IMR-90 (cell line): ENCODE data around the gene CAMKMT. TPM values are rescaled to one million over a fixed set of nuclear protein-coding genes. Genes with fewer than 3 reads are reported as not detected.

Experiments
- ATAC-seq: fragments of 200-7000 bp; cut with Tn5 transposase; 2 replicates; pipeline ENCODE4 v1.9.1; 2020; ENCODE audit warnings: low read depth, mild to moderate bottlenecking, moderate library complexity
- BruUV-seq: library from RNA; stranded (reverse); fragments of 400-500 nt; replicated peaks from 2 replicates; lab custom pipeline; 2021; lab: Mats Ljungman, UMichigan
- CTCF ChIA-PET: fragments of 300-600 bp; formaldehyde crosslinking; extraction: SDS; loops from one replicate; lab custom pipeline; 2021; ENCODE audit warnings: antibody characterized with exemption; lab: Yijun Ruan, JAX
- POLR2A ChIA-PET: fragments of 300-600 bp; sonication (Branson Sonifier 250); formaldehyde crosslinking; loops from one replicate; lab custom pipeline; 2022; ENCODE audit warnings: antibody characterized with exemption; ENCODE audit not compliant: unreplicated experiment; lab: Charles Lee
- DNase-seq: peaks from one replicate; pipeline ENCODE4 v3.0.0; 2013
- H2AFZ ChIP-seq: replicated peaks from 2 replicates; pipeline ENCODE3; 2013; ENCODE audit warnings: low read length, mild to moderate bottlenecking; ENCODE audit not compliant: poor library complexity
- H2AK5ac ChIP-seq: 2 replicates; pipeline ENCODE4 v1.6.1; 2013; ENCODE audit warnings: low read depth, low read length, inconsistent platforms
- H2AK9ac ChIP-seq: replicated peaks from 2 replicates; pipeline ENCODE3; 2013; ENCODE audit warnings: mild to moderate bottlenecking, low read depth, low read length, moderate library complexity; ENCODE audit not compliant: poor library complexity
- H2BK120ac ChIP-seq: 2 replicates; pipeline ENCODE4 v1.6.1; 2013; ENCODE audit warnings: low read depth, low read length, inconsistent platforms
- H2BK15ac ChIP-seq: 3 replicates; pipeline ENCODE4 v1.6.1; 2013; ENCODE audit warnings: low read depth, low read length, inconsistent platforms
- H2BK20ac ChIP-seq: 2 replicates; pipeline ENCODE4 v1.6.1; 2013; ENCODE audit warnings: low read depth, mild to moderate bottlenecking, inconsistent platforms, low read length, moderate library complexity
- H2BK5ac ChIP-seq: 2 replicates; pipeline ENCODE4 v1.6.1; 2013; ENCODE audit warnings: mild to moderate bottlenecking, low read depth, low read length, inconsistent platforms; ENCODE audit not compliant: poor library complexity, severe bottlenecking
- H3K14ac ChIP-seq: replicated peaks from 2 replicates; pipeline ENCODE4 v1.6.1; 2013; ENCODE audit warnings: low read depth, low read length, inconsistent platforms
- H3K18ac ChIP-seq: 2 replicates; pipeline ENCODE4 v1.6.1; 2013; ENCODE audit warnings: low read depth, low read length, control low read depth
- H3K23ac ChIP-seq: 2 replicates; pipeline ENCODE4 v1.6.1; 2013; ENCODE audit warnings: low read depth, low read length, inconsistent platforms
- H3K27ac ChIP-seq: 2 replicates; pipeline ENCODE4 v1.5.1; 2013; ENCODE audit warnings: mild to moderate bottlenecking, control low read depth, low read length; ENCODE audit not compliant: insufficient read depth
- H3K27me3 ChIP-seq: 2 replicates; pipeline ENCODE4 v1.6.1; 2013; ENCODE audit warnings: low read length; ENCODE audit not compliant: control insufficient read depth, insufficient read depth
- H3K36me3 ChIP-seq: 2 replicates; pipeline ENCODE4 v1.6.1; 2013; ENCODE audit warnings: low read length, mixed read lengths; ENCODE audit not compliant: control insufficient read depth, insufficient read depth
- H3K4ac ChIP-seq: 2 replicates; pipeline ENCODE4 v1.6.1; 2013; ENCODE audit warnings: low read depth, low read length, inconsistent platforms
- H3K4me1 ChIP-seq: 2 replicates; pipeline ENCODE4 v1.6.1; 2013; ENCODE audit warnings: low read length, mixed read lengths; ENCODE audit not compliant: control insufficient read depth, insufficient read depth
- H3K4me2 ChIP-seq: 2 replicates; pipeline ENCODE4 v1.6.1; 2013; ENCODE audit warnings: low read depth, mild to moderate bottlenecking, control low read depth, low read length, moderate library complexity
- H3K4me3 ChIP-seq: 2 replicates; pipeline ENCODE4 v1.5.1; 2013; ENCODE audit warnings: low read depth, mild to moderate bottlenecking, control low read depth, low read length, moderate library complexity; ENCODE audit not compliant: insufficient read depth
- H3K56ac ChIP-seq: 2 replicates; pipeline ENCODE4 v1.6.1; 2013; ENCODE audit warnings: low read length, inconsistent platforms; ENCODE audit not compliant: insufficient read depth; ENCODE audit errors: extremely low read depth
- H3K79me1 ChIP-seq, 2 experiments: 2 replicates each; pipeline ENCODE4 v1.6.1; 2013; ENCODE audit warnings: low read length in 2 of 2, inconsistent platforms in 1 of 2, low read depth in 1 of 2
- H3K9ac ChIP-seq: 2 replicates; pipeline ENCODE4 v1.6.1; 2013; ENCODE audit warnings: low read depth, low read length, control low read depth
- H3K9me1 ChIP-seq: 2 replicates; pipeline ENCODE4 v1.6.1; 2013; ENCODE audit warnings: low read length, inconsistent platforms; ENCODE audit not compliant: insufficient read depth
- H3K9me3 ChIP-seq: 2 replicates; pipeline ENCODE4 v1.6.1; 2013; ENCODE audit warnings: low read length; ENCODE audit not compliant: control insufficient read depth, insufficient read depth
- H4K20me1 ChIP-seq: 2 replicates; pipeline ENCODE4 v1.6.1; 2013; ENCODE audit warnings: low read length, inconsistent platforms; ENCODE audit not compliant: insufficient read depth
- H4K5ac ChIP-seq: 2 replicates; pipeline ENCODE4 v1.6.1; 2013; ENCODE audit warnings: mild to moderate bottlenecking, low read depth, low read length, control low read depth
- H4K8ac ChIP-seq, 2 experiments: 2 replicates each; pipeline ENCODE4 v1.6.1; 2013; ENCODE audit warnings: low read depth in 2 of 2, low read length in 2 of 2, control low read depth in 1 of 2, inconsistent platforms in 1 of 2
- H4K91ac ChIP-seq: 2 replicates; pipeline ENCODE4 v1.6.1; 2013; ENCODE audit warnings: low read depth, low read length, inconsistent platforms; ENCODE audit not compliant: insufficient read depth
- CEBPB ChIP-seq: IDR thresholded peaks from 2 replicates; pipeline ENCODE4 v1.6.1; 2012; ENCODE audit warnings: low read depth, low read length, improper control_type of control experiment
- CHD1 ChIP-seq: IDR thresholded peaks from 2 replicates; pipeline ENCODE4 v1.6.1; 2012; ENCODE audit warnings: low read depth, low read length, improper control_type of control experiment
- CTCF ChIP-seq: conservative IDR thresholded peaks from 2 replicates; pipeline ENCODE4 v1.5.1; 2012; ENCODE audit warnings: mild to moderate bottlenecking, low read depth, low read length, improper control_type of control experiment
- FOS ChIP-seq: fragments of 150-350 bp; IDR thresholded peaks from 2 replicates; pipeline ENCODE4 v1.6.1; 2016; ENCODE audit warnings: low read depth, low read length
- MAFK ChIP-seq: IDR thresholded peaks from 2 replicates; pipeline ENCODE4 v1.6.1; 2012; ENCODE audit warnings: low read depth, low read length, improper control_type of control experiment
- MAZ ChIP-seq: IDR thresholded peaks from 2 replicates; pipeline ENCODE4 v1.6.1; 2012; ENCODE audit warnings: low read depth, mild to moderate bottlenecking, low read length, improper control_type of control experiment, moderate library complexity, borderline replicate concordance
- POLR2A ChIP-seq: IDR thresholded peaks from 2 replicates; pipeline ENCODE4 v1.6.1; 2012; ENCODE audit warnings: mild to moderate bottlenecking, low read depth, low read length
- RAD21 ChIP-seq: IDR thresholded peaks from 2 replicates; pipeline ENCODE4 v1.6.1; 2012; ENCODE audit warnings: low read length, improper control_type of control experiment
- RCOR1 ChIP-seq: IDR thresholded peaks from 2 replicates; pipeline ENCODE4 v1.6.1; 2012; ENCODE audit warnings: mild to moderate bottlenecking, low read length, improper control_type of control experiment; ENCODE audit not compliant: insufficient replicate concordance
- RFX5 ChIP-seq: IDR thresholded peaks from 2 replicates; pipeline ENCODE4 v1.8.0; 2012; ENCODE audit warnings: low read depth, mild to moderate bottlenecking, low read length, moderate library complexity
- SMC3 ChIP-seq: fragments of 150-350 bp; IDR thresholded peaks from 2 replicates; pipeline ENCODE4 v1.6.1; 2016; ENCODE audit warnings: low read depth, mild to moderate bottlenecking, antibody characterized with exemption, low read length, moderate library complexity
- WGBS, 2 experiments: methylation state at CpG; one replicate each; pipeline versions ENCODE4 v1.1.5 to v1.1.7; 2013; ENCODE audit warnings: missing lambda C conversion rate in 2 of 2; ENCODE audit not compliant: insufficient read length in 1 of 2; ENCODE audit errors: extremely low coverage in 2 of 2; 5-methylcytosine and 5-hydroxymethylcytosine counted together
- dilution Hi-C: fragments of 300-500 bp; cut with HindIII; formaldehyde crosslinking; loops from one replicate; pipeline ENCODE4 v1.14.3; 2018; ENCODE audit warnings: low sequenced_read_pairs; ENCODE audit not compliant: unreplicated experiment
- in situ Hi-C: fragments of 300-500 bp; cut with MboI; formaldehyde crosslinking; loops from 3 replicates; pipeline ENCODE4 v1.14.3; 2019; ENCODE audit warnings: low sequenced_read_pairs, inconsistent platforms, mixed read lengths
- intact Hi-C: fragments of 100-400 bp; cut with micrococcal nuclease; formaldehyde crosslinking; loops from 2 replicates; pipeline ENCODE4 v1.10.0; 2022
- polyA plus RNA-seq, 3 experiments: library from polyadenylated mRNA; depleted of rRNA; stranded (reverse); fragments of >200 nt; gene quantifications; 2 replicates each; pipeline ENCODE4 v1.2.3, GENCODE V29; 2012; ENCODE audit warnings: low replicate concordance in 1 of 3
- total RNA-seq: library from RNA; depleted of rRNA; stranded (reverse); fragments of >200 nt; gene quantifications from 2 replicates; pipeline ENCODE4 v1.2.3, GENCODE V29; 2012

Gene CAMKMT
- total and polyA plus RNA-seq, 2 of the 4 experiments (the other 2 are of a cell fraction), result 4.4 to 6.8 TPM

- Histone ChIP-seq H2AK9ac (no peak overlapping the region), H2BK15ac (no peak overlapping the region), H3K18ac (no peak overlapping the region), H3K4me2 (no peak overlapping the region), H3K14ac (no peak overlapping the region), H4K91ac (no peak overlapping the region), H3K9ac (no peak overlapping the region), H3K27me3 (peaks cover 30% of the 10 kb centered on the region), H3K9me1 (no peaks in the 10 kb centered on the region), H3K4me3 (no peak overlapping the region), H3K27ac (no peak overlapping the region), H4K20me1 (no peaks in the 10 kb centered on the region), H2BK20ac (no peak overlapping the region), H4K8ac (no peak overlapping the region), H3K36me3 (no peaks in the 10 kb centered on the region), H2AFZ (no peak overlapping the region), H3K4me1 (no peaks in the 10 kb centered on the region), H3K56ac (no peak overlapping the region), H3K9me3 (0 out of 2 replicates have a peak, but pooled peaks cover 2% of the 10 kb centered on the region), H2BK5ac (no peak overlapping the region), H3K23ac (no peak overlapping the region), H3K79me1 (no peaks in the 10 kb centered on the region), H2AK5ac (no peak overlapping the region), H2BK120ac (no peak overlapping the region), H4K5ac (no peak overlapping the region), H3K4ac (no peak overlapping the region)
- dilution Hi-C loops, result no loop called here
- POLR2A ChIA-PET, result no interaction called here
- no TSS peak for BruUV-seq
- WGBS, 2 experiments, result 60% methylated on average over 1 of the region's 2 CpGs; no CpG with 5 or more reads in 1 of the 2 experiments
- in situ Hi-C loops, result no loop called here
- ATAC-seq (no peak), DNase-seq (no peak)
- intact Hi-C loops, result no loop called here
- CTCF ChIA-PET, result interaction anchor here (0.6 kb wide), 1 partner anchor 44 kb away, joined by 5 read pairs; no protein-coding TSS in a partner anchor
- no peak for TF ChIP-seq RCOR1
- TF ChIP-seq MAFK, result no peak
- TF ChIP-seq SMC3, result no peak
- no peak for TF ChIP-seq MAZ
- TF ChIP-seq CEBPB, result no peak
- TF ChIP-seq POLR2A, result no peak
- TF ChIP-seq CTCF, result no peak
- TF ChIP-seq FOS, result no peak
- TF ChIP-seq RFX5, result no peak
- TF ChIP-seq CHD1, result no peak
- no peak for TF ChIP-seq RAD21
Observed at GRCh38 chr2:44771522-44771921, 409.8 kb downstream of the CAMKMT start.
